Ovary (tissue), 9 donors: ENCODE measurements around the gene SNCAIP. TPM values are rescaled to one million over a fixed set of nuclear protein-coding genes. Genes with fewer than 3 reads are reported as not detected.

ENCODE experiments used
- DNase-seq, 5 donors: peaks; one replicate each; pipeline ENCODE4 v3.0.0-alpha.2; 2019 to 2020
- H3K27ac ChIP-seq, 2 donors: fragments of 200-600 bp; one replicate each; pipeline versions ENCODE4 v1.5.1 to v1.8.0; 2019 to 2022
- H3K27me3 ChIP-seq: fragments of 200-600 bp; one replicate; pipeline ENCODE4 v1.8.0; 2022
- H3K36me3 ChIP-seq: fragments of 200-600 bp; sonication (generic); one replicate; pipeline ENCODE4 v1.5.1; 2019
- H3K4me1 ChIP-seq: one replicate; pipeline ENCODE4 v1.8.1; 2013; ENCODE audit warnings: mild to moderate bottlenecking, moderate library complexity; ENCODE audit not compliant: insufficient read depth
- H3K4me3 ChIP-seq: fragments of 200-600 bp; sonication (generic); one replicate; pipeline ENCODE4 v1.5.1; 2017
- H3K9me3 ChIP-seq, 2 donors: fragments of 200-600 bp in 1 of 2; sonication (generic) in 1 of 2; one replicate each; pipeline versions ENCODE4 v1.5.1 to v1.8.1; 2013 to 2019; ENCODE audit warnings: mild to moderate bottlenecking in 1 of 2, moderate library complexity in 1 of 2
- EP300 ChIP-seq: sonication (generic); formaldehyde crosslinking; IDR thresholded peaks from one replicate; pipeline ENCODE4 v1.6.1; 2017; ENCODE audit warnings: antibody characterized with exemption
- POLR2A ChIP-seq: fragments of 450-650 bp; IDR thresholded peaks from one replicate; pipeline ENCODE4 v1.6.1; 2017; ENCODE audit warnings: antibody characterized with exemption, mild to moderate bottlenecking, moderate library complexity
- WGBS, 3 donors: extraction: QIAGEN DNeasy Blood & Tissue Kit in 1 of 3; methylation state at CpG; one replicate each; pipeline versions ENCODE4 v1.1.5 to v1.1.7; 2013 to 2017; 5-methylcytosine and 5-hydroxymethylcytosine counted together
- intact Hi-C, 4 donors: fragments of 100-400 bp; cut with DNase I; formaldehyde crosslinking; loops; one replicate each; pipeline versions ENCODE4 v1.11.0 to v1.15.1; 2022 to 2023
- polyA plus RNA-seq, 2 donors: library from polyadenylated mRNA; stranded (reverse); fragments of 200-250 nt in 1 of 2; fragments of 350-450 nt in 1 of 2; fragmentation: Illumina TruSeq in 1 of 2; extraction: RNeasy Lipid Tissue Mini Kit (QIAGEN cat#74804) in 1 of 2; gene quantifications; one replicate each; pipeline ENCODE4 v1.2.3, GENCODE V29; 2013 to 2014
- total RNA-seq, 7 donors: library from RNA; depleted of rRNA in 2 of 7; stranded (reverse); fragments of >200 nt in 2 of 7; fragmentation: NEBNext Ultra II Directional in 3 of 7; extraction: Animal tissue kit (Norgen Biotek cat#: 25700) in 3 of 7; gene quantifications; one replicate each; pipeline versions ENCODE4 v1.1.0 to v1.2.4, GENCODE V29; 2016 to 2023
- TF ChIP-seq, protein P1 (sequence below), 3 donors: fragments of 450-650 bp in 2 of 3; fragments of 200-600 bp in 1 of 3; IDR thresholded peaks; one replicate each; pipeline versions ENCODE4 v1.5.1 to v1.8.0; 2016 to 2022; ENCODE audit warnings: antibody characterized with exemption in 3 of 3, mild to moderate bottlenecking in 1 of 3
- donor health status: DM: no; HTN: no; CAD: no; lungs with moderate emphysema.
- donor health status: DM: no; HTN: no; CAD: no.
- donor health status: Bipolar disorder and iron deficiency.
- donor health status: DM: yes; HTN: yes; CAD: no.
- donor health status: DM: no; HTN: no; CAD: no.
- donor health status: DM: yes; HTN: yes; CAD: no.

Gene SNCAIP
- total and polyA plus RNA-seq, 9 donors = 20.4 to 92.5 (median 46.9) TPM

- peak overlapping the region in 1 of 2 donors; percentile 13 for H3K27ac ChIP-seq
- no peak for DNase-seq
- WGBS, 3 donors = 55 to 65% (median 62%) methylated on average over 7 of the region's 7 CpGs
- TF ChIP-seq POLR2A (no peak), EP300 (no peak)
- TF ChIP-seq, protein P1, sequence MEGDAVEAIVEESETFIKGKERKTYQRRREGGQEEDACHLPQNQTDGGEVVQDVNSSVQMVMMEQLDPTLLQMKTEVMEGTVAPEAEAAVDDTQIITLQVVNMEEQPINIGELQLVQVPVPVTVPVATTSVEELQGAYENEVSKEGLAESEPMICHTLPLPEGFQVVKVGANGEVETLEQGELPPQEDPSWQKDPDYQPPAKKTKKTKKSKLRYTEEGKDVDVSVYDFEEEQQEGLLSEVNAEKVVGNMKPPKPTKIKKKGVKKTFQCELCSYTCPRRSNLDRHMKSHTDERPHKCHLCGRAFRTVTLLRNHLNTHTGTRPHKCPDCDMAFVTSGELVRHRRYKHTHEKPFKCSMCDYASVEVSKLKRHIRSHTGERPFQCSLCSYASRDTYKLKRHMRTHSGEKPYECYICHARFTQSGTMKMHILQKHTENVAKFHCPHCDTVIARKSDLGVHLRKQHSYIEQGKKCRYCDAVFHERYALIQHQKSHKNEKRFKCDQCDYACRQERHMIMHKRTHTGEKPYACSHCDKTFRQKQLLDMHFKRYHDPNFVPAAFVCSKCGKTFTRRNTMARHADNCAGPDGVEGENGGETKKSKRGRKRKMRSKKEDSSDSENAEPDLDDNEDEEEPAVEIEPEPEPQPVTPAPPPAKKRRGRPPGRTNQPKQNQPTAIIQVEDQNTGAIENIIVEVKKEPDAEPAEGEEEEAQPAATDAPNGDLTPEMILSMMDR (IDR thresholded peaks at IDR 0.05) = no peak
- H3K36me3 ChIP-seq = no peaks in the 10 kb centered on the region
- H3K27me3 ChIP-seq = no peaks in the 10 kb centered on the region
- peaks cover 8% of the 10 kb centered on the region for H3K4me1 ChIP-seq
- H3K9me3 ChIP-seq = no peaks in the 10 kb centered on the region
- no peak overlapping the region for H3K4me3 ChIP-seq
- intact Hi-C loops = no loop called here
These were observed 20.8 kb upstream of the SNCAIP start for GRCh38 chr5:122291000-122291901.

- H3K4me3 ChIP-seq = no peak overlapping the region
- H3K4me1 ChIP-seq = peaks cover 8% of the 10 kb centered on the region
- TF ChIP-seq, protein P1 (IDR thresholded peaks at IDR 0.05) = no peak
- TF ChIP-seq EP300 = no peak
- TF ChIP-seq POLR2A = no peak
- peak overlapping the region in 1 of 2 donors; percentile 31 for H3K27ac ChIP-seq
- intact Hi-C loops = no loop called here
- H3K9me3 ChIP-seq = no peaks in the 10 kb centered on the region
- H3K36me3 ChIP-seq = no peaks in the 10 kb centered on the region
- peak in 1 of 5 donors; percentile 20 for DNase-seq
- H3K27me3 ChIP-seq = no peaks in the 10 kb centered on the region
- 9 to 17% (median 13%) methylated on average over 2 of the region's 2 CpGs for WGBS, 3 donors
These were observed 19.7 kb upstream of the SNCAIP start for GRCh38 chr5:122292332-122292731.

GRCh38 chr5:122295138-122295537 lies 16.9 kb upstream of the SNCAIP start:
- Histone ChIP-seq H3K27me3 (no peaks in the 10 kb centered on the region), H3K4me1 (peaks cover 8% of the 10 kb centered on the region), H3K4me3 (no peak overlapping the region), H3K36me3 (no peaks in the 10 kb centered on the region), H3K27ac (no peak overlapping the region), H3K9me3 (no peaks in the 10 kb centered on the region)
- intact Hi-C loops = no loop called here
- no peak for DNase-seq
- TF ChIP-seq, protein P1 (IDR thresholded peaks at IDR 0.05) = no peak
- TF ChIP-seq POLR2A = no peak
- no peak for TF ChIP-seq EP300
- 65 to 77% (median 71%) methylated on average over 2 of the region's 2 CpGs for WGBS, 3 donors

DNA sequence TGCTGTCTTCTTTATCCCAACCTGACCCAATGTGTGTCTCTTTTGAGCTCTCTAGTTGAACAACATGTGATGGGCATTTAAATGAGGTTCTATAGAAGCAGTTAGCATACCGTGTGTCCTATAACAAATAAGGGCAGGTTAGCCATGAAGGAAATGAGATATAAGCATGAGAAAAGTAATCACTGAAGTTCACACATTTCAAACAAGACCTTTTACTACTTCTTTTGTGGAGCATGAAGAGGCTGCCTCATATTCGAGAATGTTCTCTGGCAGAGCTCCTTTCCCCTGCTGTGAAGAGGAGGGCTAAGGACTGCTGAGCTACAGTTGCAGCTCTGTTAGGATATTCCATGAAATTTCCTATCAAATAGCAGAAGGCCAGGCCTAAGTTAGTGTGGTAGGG lies 15.2 kb upstream of the SNCAIP start:
- TF ChIP-seq, protein P1 (IDR thresholded peaks at IDR 0.05) = no peak
- TF ChIP-seq EP300 = no peak
- no peaks in the 10 kb centered on the region for H3K36me3 ChIP-seq
- H3K4me1 ChIP-seq = peaks cover 2% of the 10 kb centered on the region
- no peak overlapping the region for H3K27ac ChIP-seq
- intact Hi-C loops = no loop called here
- DNase-seq = no peak
- H3K9me3 ChIP-seq = no peaks in the 10 kb centered on the region
- no peaks in the 10 kb centered on the region for H3K27me3 ChIP-seq
- no peak overlapping the region for H3K4me3 ChIP-seq
- WGBS, 3 donors = 79 to 92% (median 83%) methylated on average over 2 of the region's 2 CpGs
